A549 (cell line): ENCODE data around the gene C1QTNF3. TPM values are rescaled to one million over a fixed set of nuclear protein-coding genes. Genes with fewer than 3 reads are reported as not detected.

Experiments
- ATAC-seq, 2 experiments: fragments of 200-7000 bp in 1 of 2; fragments of >200 bp in 1 of 2; cut with Nextera tagmentation in 1 of 2; cut with Tn5 transposase in 1 of 2; 3 replicates each; pipeline versions ENCODE4 v1.8.0 to v1.9.1; 2018 to 2020; ENCODE audit warnings: mild to moderate bottlenecking in 1 of 2, moderate library complexity in 1 of 2
- CTCF ChIA-PET: fragments of 300-600 bp; sonication (Branson Sonifier 250); formaldehyde crosslinking; extraction: SDS; loops from one replicate; lab custom pipeline; 2021; ENCODE audit warnings: antibody characterized with exemption, inconsistent platforms; lab: Yijun Ruan, JAX
- POLR2A ChIA-PET: fragments of 350-600 bp; formaldehyde crosslinking; extraction: SDS; loops from one replicate; lab custom pipeline; 2021; ENCODE audit warnings: antibody characterized with exemption, inconsistent platforms; lab: Yijun Ruan, JAX
- DNase-seq, 2 experiments: peaks; one replicate each; pipeline versions ENCODE4 v3.0.0 to v3.0.0-alpha.2; 2011 to 2016; ENCODE audit warnings: low read depth in 1 of 2, low spot score in 1 of 2
- FAIRE-seq: peaks from 2 replicates; lab custom pipeline; 2011; peaks lifted over from hg19 to GRCh38; lab: Jason Lieb, UNC
- H3K27ac ChIP-seq, 2 experiments: fragments of >200 bp; sonication (Bioruptor Twin); formaldehyde crosslinking; 3 replicates each; pipeline ENCODE4 v1.5.1; 2016 to 2017
- H3K4me1 ChIP-seq: fragments of >200 bp; sonication (Bioruptor Twin); formaldehyde crosslinking; 3 replicates; pipeline ENCODE4 v1.6.1; 2016
- H3K4me2 ChIP-seq: fragments of >200 bp; sonication (Bioruptor Twin); formaldehyde crosslinking; 3 replicates; pipeline ENCODE4 v1.6.1; 2016
- H3K4me3 ChIP-seq: fragments of >200 bp; sonication (Bioruptor Twin); formaldehyde crosslinking; 3 replicates; pipeline ENCODE4 v1.5.1; 2016
- H3K9me3 ChIP-seq: fragments of >200 bp; sonication (Bioruptor Twin); formaldehyde crosslinking; 3 replicates; pipeline ENCODE4 v1.6.1; 2016
- BHLHE40 ChIP-seq: IDR thresholded peaks from 2 replicates; pipeline ENCODE4 v1.6.1; 2012; ENCODE audit warnings: low read depth, low read length, inconsistent platforms
- CBX8 ChIP-seq: fragments of 200-600 bp; sonication (generic); IDR thresholded peaks from 2 replicates; pipeline ENCODE4 v1.6.1; 2016
- CHD4 ChIP-seq: fragments of 200-600 bp; sonication (generic); IDR thresholded peaks from 2 replicates; pipeline ENCODE4 v1.6.1; 2016; ENCODE audit warnings: antibody characterized with exemption, mild to moderate bottlenecking, borderline replicate concordance
- EHMT2 ChIP-seq: fragments of 200-600 bp; sonication (generic); IDR thresholded peaks from 2 replicates; pipeline ENCODE4 v1.6.1; 2016; ENCODE audit warnings: antibody characterized with exemption, low read depth, mild to moderate bottlenecking, moderate library complexity
- ELK1 ChIP-seq: fragments of 150-350 bp; IDR thresholded peaks from 2 replicates; pipeline ENCODE4 v1.6.1; 2014; ENCODE audit warnings: low read depth, mild to moderate bottlenecking, low read length
- ESRRA ChIP-seq: fragments of 150-350 bp; IDR thresholded peaks from 2 replicates; pipeline ENCODE4 v1.6.1; 2014; ENCODE audit warnings: mild to moderate bottlenecking, low read length, borderline replicate concordance
- GATA3 ChIP-seq: IDR thresholded peaks from 2 replicates; pipeline ENCODE4 v1.6.1; 2012; ENCODE audit warnings: borderline replicate concordance
- HDAC2 ChIP-seq: fragments of 200-600 bp; sonication (generic); IDR thresholded peaks from 2 replicates; pipeline ENCODE4 v1.6.1; 2016
- HMGXB4 ChIP-seq: fragments of 250-450 bp; sonication (Bioruptor Pico); IDR thresholded peaks from 2 replicates; pipeline ENCODE4 v1.5.0; 2021; ENCODE audit warnings: mild to moderate bottlenecking, moderate library complexity, borderline replicate concordance
- HOXA7 ChIP-seq: fragments of 250-450 bp; sonication (Bioruptor Pico); IDR thresholded peaks from 2 replicates; pipeline ENCODE4 v1.5.0; 2020; ENCODE audit warnings: mild to moderate bottlenecking, moderate library complexity
- HOXB13 ChIP-seq: fragments of 250-450 bp; sonication (Bioruptor Pico); IDR thresholded peaks from 2 replicates; pipeline ENCODE4 v1.5.0; 2020; ENCODE audit warnings: low read depth, mild to moderate bottlenecking, moderate library complexity
- JUN ChIP-seq, 2 experiments: fragments of >200 bp; sonication (Bioruptor Twin); formaldehyde crosslinking; IDR thresholded peaks; 2 replicates in 1 of 2; 3 replicates in 1 of 2; pipeline ENCODE4 v1.6.1; 2016 to 2017
- JUNB ChIP-seq: fragments of >200 bp; sonication (Bioruptor Twin); formaldehyde crosslinking; IDR thresholded peaks from 2 replicates; pipeline ENCODE4 v1.6.1; 2016
- MAX ChIP-seq: IDR thresholded peaks from 2 replicates; pipeline ENCODE4 v1.6.1; 2012
- MAZ ChIP-seq: fragments of 150-350 bp; IDR thresholded peaks from 2 replicates; pipeline ENCODE4 v1.6.1; 2014; ENCODE audit warnings: antibody characterized with exemption, low read depth, low read length, borderline replicate concordance
- PBX3 ChIP-seq: IDR thresholded peaks from 2 replicates; pipeline ENCODE4 v1.6.1; 2012
- PHF8 ChIP-seq: fragments of 200-600 bp; sonication (generic); IDR thresholded peaks from 2 replicates; pipeline ENCODE4 v1.6.1; 2016; ENCODE audit warnings: low read depth, mild to moderate bottlenecking, antibody characterized with exemption, moderate library complexity, borderline replicate concordance
- POLR2A ChIP-seq: IDR thresholded peaks from 2 replicates; pipeline ENCODE4 v1.6.1; 2012; ENCODE audit warnings: mild to moderate bottlenecking, low read length
- RARB ChIP-seq: fragments of 250-450 bp; sonication (Bioruptor Pico); IDR thresholded peaks from 2 replicates; pipeline ENCODE4 v1.8.0; 2021; ENCODE audit warnings: mild to moderate bottlenecking, moderate library complexity
- RCOR1 ChIP-seq: fragments of 150-350 bp; IDR thresholded peaks from 2 replicates; pipeline ENCODE4 v1.6.1; 2014; ENCODE audit warnings: antibody characterized with exemption, low read length, low read depth
- SMC3 ChIP-seq: fragments of >200 bp; sonication (Bioruptor Twin); formaldehyde crosslinking; IDR thresholded peaks from 3 replicates; pipeline ENCODE4 v1.6.1; 2018; ENCODE audit warnings: inconsistent platforms
- ZFP36 ChIP-seq: fragments of 450-650 bp; IDR thresholded peaks from 2 replicates; pipeline ENCODE4 v1.6.1; 2014; ENCODE audit warnings: borderline replicate concordance; ENCODE audit not compliant: partially characterized antibody
- ZNF302 ChIP-seq: fragments of 250-450 bp; sonication (Bioruptor Pico); IDR thresholded peaks from 2 replicates; pipeline ENCODE4 v1.9.0; 2021; ENCODE audit warnings: inconsistent platforms, mild to moderate bottlenecking, moderate library complexity
- WGBS: methylation state at CpG from one replicate; pipeline ENCODE4 v1.1.6; 2017; ENCODE audit errors: missing lambda C conversion rate; 5-methylcytosine and 5-hydroxymethylcytosine counted together
- polyA plus RNA-seq, 4 experiments: library from polyadenylated mRNA; depleted of rRNA in 3 of 4; stranded (reverse); fragments of >200 nt; fragmentation: RNase III in 1 of 4; extraction: RNeasy Plus Mini Kit Qiagen cat#74134 plus additional on column Dnase treatment in 1 of 4; gene quantifications; 2 replicates in 3 of 4; 3 replicates in 1 of 4; pipeline ENCODE4 v1.2.3, GENCODE V29; 2011 to 2017

Gene C1QTNF3
- polyA plus RNA-seq, 2 of the 4 experiments (the other 2 are of a cell fraction) = 0.26 to 1.4 TPM

- no peak overlapping the region for H3K4me3 ChIP-seq
- ChIA-PET CTCF (interaction anchor here (1.3 to 1.4 kb wide), 2 partner anchors 10 to 43 kb away, joined by 3 to 4 read pairs; no protein-coding TSS in a partner anchor), POLR2A (no interaction called here)
- no peak for TF ChIP-seq RARB (CRISPR knock-in tag)
- no peak for TF ChIP-seq ESRRA
- no peak for TF ChIP-seq CHD4
- ATAC-seq (no peak), DNase-seq (no peak), FAIRE-seq (no peak)
- H3K27ac ChIP-seq = no peak overlapping the region
- 0 out of 3 replicates have a peak, but pooled peaks cover 2% of the 10 kb centered on the region for H3K4me1 ChIP-seq
- no peak overlapping the region for H3K4me2 ChIP-seq
- H3K9me3 ChIP-seq = no peaks in the 10 kb centered on the region
- WGBS = 67% methylated on average over 10 of the region's 10 CpGs
Observed at GRCh38 chr5:34039398-34040157, 3.4 kb downstream of the C1QTNF3 start.

GRCh38 chr5:34038838-34039237 is 4.2 kb downstream of the C1QTNF3 start:
- ATAC-seq (no peak), DNase-seq (no peak), FAIRE-seq (no peak)
- no peak overlapping the region for H3K27ac ChIP-seq
- no peak overlapping the region for H3K4me2 ChIP-seq
- H3K4me1 ChIP-seq = 0 out of 3 replicates have a peak, but pooled peaks cover 3% of the 10 kb centered on the region
- no peak overlapping the region for H3K4me3 ChIP-seq
- POLR2A ChIA-PET = no interaction called here
- 78% methylated on average over 4 of the region's 4 CpGs for WGBS
- CTCF ChIA-PET = no interaction called here
- no peaks in the 10 kb centered on the region for H3K9me3 ChIP-seq
- TF ChIP-seq SMC3 = no peak
- TF ChIP-seq HDAC2 = no peak
- no peak for TF ChIP-seq JUN (IDR thresholded peaks at IDR 0.05)
- no peak for TF ChIP-seq ESRRA
- TF ChIP-seq PHF8 = no peak
- no peak for TF ChIP-seq ZFP36
- no peak for TF ChIP-seq RCOR1
- TF ChIP-seq EHMT2 = no peak

- no peak overlapping the region for H3K27ac ChIP-seq
- FAIRE-seq (no peak), DNase-seq (no peak)
- CTCF ChIA-PET = no interaction called here
- POLR2A ChIA-PET = no interaction called here
- H3K4me3 ChIP-seq = no peak overlapping the region
- no peak overlapping the region for H3K4me2 ChIP-seq
- TF ChIP-seq CBX8 (no peak), PBX3 (no peak), ZNF302 (CRISPR knock-in tag) (no peak), GATA3 (no peak), PHF8 (no peak), MAX (no peak), ELK1 (no peak), HOXB13 (CRISPR knock-in tag) (no peak), POLR2A (no peak), BHLHE40 (no peak), MAZ (no peak), HMGXB4 (CRISPR knock-in tag) (no peak), JUNB (no peak), RARB (CRISPR knock-in tag) (no peak), HOXA7 (CRISPR knock-in tag) (no peak)
- TF ChIP-seq, all 56 proteins: peak for 0
- no peaks in the 10 kb centered on the region for H3K9me3 ChIP-seq
- no peak for ATAC-seq
- H3K4me1 ChIP-seq = 0 out of 3 replicates have a peak, but pooled peaks cover 3% of the 10 kb centered on the region
- WGBS = 33% methylated on average over 2 of the region's 2 CpGs
Observed at GRCh38 chr5:34038390-34038789, 4.6 kb downstream of the C1QTNF3 start.
